HG03439 (cell line): ENCODE results near the gene ADSL.

ENCODE experiments used
- ATAC-seq: cut with Tn5 transposase; IDR thresholded peaks from one replicate; pipeline ENCODE4 v1.9.1; 2021; ENCODE audit warnings: mild to moderate bottlenecking, moderate library complexity; ENCODE audit not compliant: unreplicated experiment

ADSL gene

GRCh38 chr22:40326905-40327735, 19.2 kb upstream of the ADSL start:
- no peak for ATAC-seq

- ATAC-seq: no peak
Measured at GRCh38 chr22:40328546-40329456, 17.5 kb upstream of the ADSL start.

- no peak for ATAC-seq
Measured at GRCh38 chr22:40329466-40329865, 16.8 kb upstream of the ADSL start.

GRCh38 chr22:40330086-40330485, 16.2 kb upstream of the ADSL start:
- no peak for ATAC-seq

- no peak for ATAC-seq
Measured at GRCh38 chr22:40330615-40331014, 15.7 kb upstream of the ADSL start.

- ATAC-seq: no peak
Measured at GRCh38 chr22:40331706-40332105, 14.6 kb upstream of the ADSL start.

GRCh38 chr22:40332319-40332781, 13.9 kb upstream of the ADSL start:
- no peak for ATAC-seq

- ATAC-seq: no peak
Measured at GRCh38 chr22:40334060-40334459, 12.2 kb upstream of the ADSL start.

- ATAC-seq: no peak
Measured at GRCh38 chr22:40334899-40335298, 11.4 kb upstream of the ADSL start.

- no peak for ATAC-seq
Measured at GRCh38 chr22:40335358-40335757, 10.9 kb upstream of the ADSL start.

GRCh38 chr22:40340044-40340443, 6.3 kb upstream of the ADSL start:
- ATAC-seq: no peak

- no peak for ATAC-seq
Measured at GRCh38 chr22:40341604-40342003, 4.7 kb upstream of the ADSL start.

GRCh38 chr22:40342521-40342920, 3.8 kb upstream of the ADSL start:
- ATAC-seq: no peak

GRCh38 chr22:40345271-40345670, 1.0 kb upstream of the ADSL start:
- ATAC-seq: no peak

- peak; percentile 15 for ATAC-seq
Measured at GRCh38 chr22:40345815-40346184, 500 bp upstream of the ADSL start.

- ATAC-seq: no peak
Measured at GRCh38 chr22:40347300-40347699, 1.0 kb downstream of the ADSL start.

- ATAC-seq: no peak
Measured at GRCh38 chr22:40348025-40348658, 1.8 kb downstream of the ADSL start.

GRCh38 chr22:40352763-40353162, 6.5 kb downstream of the ADSL start:
- no peak for ATAC-seq

GRCh38 chr22:40361100-40361499, 14.8 kb downstream of the ADSL start:
- no peak for ATAC-seq

GRCh38 chr22:40363059-40363458, 16.8 kb downstream of the ADSL start:
- ATAC-seq: no peak

- ATAC-seq: no peak
Measured at GRCh38 chr22:40364431-40364830, 18.1 kb downstream of the ADSL start.
